ENCODE data around the gene PLCB3. TPM values are rescaled to one million over a fixed set of nuclear protein-coding genes. Genes with fewer than 3 reads are reported as not detected.

Gene PLCB3
- total and polyA plus RNA-seq, 4 experiments from 2014 or later = 0.71 to 11.9 (median 10.8) TPM; not detected in 1

DNA sequence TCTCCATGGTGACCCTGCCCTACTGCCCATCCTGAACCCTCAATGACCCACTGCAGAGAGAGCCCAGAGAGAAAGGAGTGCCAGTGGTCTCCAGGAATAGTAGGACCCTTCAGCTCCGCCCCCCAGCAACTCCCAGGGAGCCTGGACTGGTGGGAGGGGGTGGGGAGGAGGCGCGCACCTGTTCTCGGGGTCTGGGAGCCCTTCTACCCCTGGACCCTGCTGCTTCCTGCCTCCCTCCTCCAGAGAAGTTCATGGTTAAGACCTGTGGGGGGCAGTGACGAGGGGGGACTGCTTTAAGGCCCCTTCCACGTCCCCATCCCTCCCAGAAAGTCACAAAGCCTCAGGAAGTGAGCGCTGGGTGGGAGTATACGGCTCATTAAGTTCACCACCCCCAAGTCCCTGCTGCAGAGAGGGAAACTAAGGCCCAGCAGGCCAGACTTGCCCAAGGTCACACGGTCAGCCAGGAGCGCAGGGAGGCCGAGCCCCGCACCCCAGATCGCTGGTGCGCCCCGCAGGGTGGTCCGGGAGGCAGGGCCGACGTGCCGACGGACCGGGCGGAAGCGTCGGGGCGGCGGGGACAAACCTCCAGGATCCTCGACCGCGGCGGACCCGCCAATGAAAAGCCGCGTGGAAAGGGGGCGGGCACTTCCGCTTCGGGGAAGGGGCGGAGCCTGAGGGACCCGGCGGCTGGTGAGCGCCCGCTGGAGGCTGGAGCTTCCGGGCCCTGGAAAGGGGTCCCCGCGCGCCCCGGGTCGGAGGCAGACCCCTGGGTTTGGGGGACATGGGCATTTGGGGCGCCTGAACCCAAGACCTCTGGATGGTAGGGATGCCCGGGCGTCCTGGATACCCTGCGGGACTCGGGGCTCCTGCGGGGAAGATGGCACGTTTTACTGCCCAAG lies 25.5 kb upstream of the PLCB3 start, which contains the start of the genes NUDT22 and TRPT1:
NUDT22 (plus strand) TSS at position 667 of the 899 bp plus-strand sequence. CDS start 379 bp downstream, outside the sequence.
TRPT1 (minus strand) TSS at position 579 of the 899 bp plus-strand sequence; CDS start at position 253, 326 bp downstream.
- Mint-ChIP-seq H3K9me3 (no peaks in the 10 kb centered on the region), H3K4me3 (peak within 1 kb of the TSS; percentile 89 to 94 (median 92)), H3K36me3 (peaks cover 0 to 16% of the 10 kb centered on the region in 2 donors), H3K4me1 (peaks cover 13 to 50% (median 28%) of the 10 kb centered on the region in 4 donors), H3K27ac (peak within 1 kb of the TSS; percentile 88 to 97 (median 93)), H3K27me3 (no peaks in the 10 kb centered on the region)
- CTCF ChIA-PET (ENCODE audit: partially characterized antibody) = interaction anchor here (1.1 to 18.8 kb wide), 10 partner anchors 11 to 77 kb away, joined by 3 to 207 read pairs (median 4); partner anchors contain the start of genes CATSPERZ, ESRRA and FERMT3
- intact Hi-C loops (cut with micrococcal nuclease) = loop anchor here (1.0 kb wide), 4 partner anchors 8 to 40 kb away; partner anchors contain the start of genes FKBP2, STIP1 and VEGFB
- peaks cover 16% of the 10 kb centered on the region for H3K36me3 ChIP-seq (ENCODE audit: insufficient read depth, low read length)
- POLR2A ChIA-PET (ENCODE audit: partially characterized antibody) = interaction anchor here (0.7 to 38.9 kb wide), 17 partner anchors 14 to 387 kb away, joined by 3 to 937 read pairs (median 11); partner anchors contain the start of genes BAD, ESRRA, FERMT3 and FKBP2
- peaks cover 43% of the 10 kb centered on the region for H3K4me1 ChIP-seq (ENCODE audit: insufficient read depth, low read length)
- H3K9me3 ChIP-seq (ENCODE audit: control insufficient read depth in 1 of 2, low read length in 2 of 2) = no peaks in the 10 kb centered on the region
- peak; percentile 82 to 88 (median 85) for DNase-seq
- peak within 1 kb of the TSS; percentile 86 to 94 for H3K4me3 ChIP-seq (ENCODE audit: low read length in 2 of 2)
- no peaks in the 10 kb centered on the region for H3K27me3 ChIP-seq (ENCODE audit: insufficient read depth, low read length)
- peak within 1 kb of the TSS; percentile 77 for H3K27ac ChIP-seq (ENCODE audit: low read depth, low read length)

GRCh38 chr11:64226507-64227051 lies 24.8 kb upstream of the PLCB3 start:
- Histone ChIP-seq H3K4me3 (ENCODE audit: low read length in 2 of 2) (peak overlapping the region; percentile 42 to 94), H3K27me3 (ENCODE audit: insufficient read depth, low read length) (no peaks in the 10 kb centered on the region), H3K27ac (ENCODE audit: low read depth, low read length) (peak overlapping the region; percentile 77), H3K9me3 (ENCODE audit: control insufficient read depth in 1 of 2, low read length in 2 of 2) (no peaks in the 10 kb centered on the region), H3K36me3 (ENCODE audit: insufficient read depth, low read length) (peaks cover 10% of the 10 kb centered on the region), H3K4me1 (ENCODE audit: insufficient read depth, low read length) (peaks cover 48% of the 10 kb centered on the region)
- intact Hi-C loops (cut with micrococcal nuclease) = loop anchor here (1.0 kb wide), 4 partner anchors 8 to 40 kb away; partner anchors contain the start of genes FKBP2, STIP1 and VEGFB
- H3K4me1 Mint-ChIP-seq = peaks cover 15 to 56% (median 31%) of the 10 kb centered on the region in 4 donors
- peak overlapping the region; percentile 88 to 94 (median 92) for H3K4me3 Mint-ChIP-seq
- H3K36me3 Mint-ChIP-seq = peaks cover 0 to 12% of the 10 kb centered on the region in 2 donors
- ChIA-PET POLR2A (ENCODE audit: partially characterized antibody) (interaction anchor here (0.7 to 38.9 kb wide), 15 partner anchors 13 to 388 kb away, joined by 3 to 937 read pairs (median 13); partner anchors contain the start of genes BAD, ESRRA, FERMT3 and FKBP2), CTCF (ENCODE audit: partially characterized antibody) (interaction anchor here (1.0 to 18.8 kb wide), 10 partner anchors 11 to 76 kb away, joined by 3 to 207 read pairs (median 4); partner anchors contain the start of genes CATSPERZ, ESRRA and FERMT3)
- no peaks in the 10 kb centered on the region for H3K9me3 Mint-ChIP-seq
- no peaks in the 10 kb centered on the region for H3K27me3 Mint-ChIP-seq
- peak overlapping the region; percentile 86 to 93 (median 91) for H3K27ac Mint-ChIP-seq
- peak; percentile 45 to 68 (median 46) for DNase-seq

- DNase-seq = no peak
- Mint-ChIP-seq H3K36me3 (peaks cover 0 to 12% of the 10 kb centered on the region in 2 donors), H3K4me3 (peak overlapping the region; percentile 88 to 94 (median 92)), H3K27ac (peak overlapping the region; percentile 75 to 93 (median 88)), H3K9me3 (no peaks in the 10 kb centered on the region), H3K27me3 (no peaks in the 10 kb centered on the region), H3K4me1 (peaks cover 15 to 65% (median 38%) of the 10 kb centered on the region in 4 donors)
- peaks cover 10% of the 10 kb centered on the region for H3K36me3 ChIP-seq (ENCODE audit: insufficient read depth, low read length)
- intact Hi-C loops (cut with micrococcal nuclease) = no loop called here
- POLR2A ChIA-PET (ENCODE audit: partially characterized antibody) = interaction anchor here (1.9 to 38.9 kb wide), 8 partner anchors 12 to 90 kb away, joined by 13 to 937 read pairs (median 24); partner anchors contain the start of genes BAD, ESRRA, FERMT3 and FKBP2
- H3K4me1 ChIP-seq (ENCODE audit: insufficient read depth, low read length) = peaks cover 48% of the 10 kb centered on the region
- no peaks in the 10 kb centered on the region for H3K27me3 ChIP-seq (ENCODE audit: insufficient read depth, low read length)
- CTCF ChIA-PET (ENCODE audit: partially characterized antibody) = interaction anchor here (1.0 to 18.8 kb wide), 8 partner anchors 15 to 75 kb away, joined by 3 to 207 read pairs (median 4); partner anchors contain the start of genes CATSPERZ, ESRRA and FERMT3
- H3K9me3 ChIP-seq (ENCODE audit: control insufficient read depth in 1 of 2, low read length in 2 of 2) = no peaks in the 10 kb centered on the region
- H3K4me3 ChIP-seq (ENCODE audit: low read length in 2 of 2) = peak overlapping the region; percentile 42 to 94
- peak overlapping the region; percentile 77 for H3K27ac ChIP-seq (ENCODE audit: low read depth, low read length)
Measured at GRCh38 chr11:64227405-64227956, 23.8 kb upstream of the PLCB3 start.

DNA sequence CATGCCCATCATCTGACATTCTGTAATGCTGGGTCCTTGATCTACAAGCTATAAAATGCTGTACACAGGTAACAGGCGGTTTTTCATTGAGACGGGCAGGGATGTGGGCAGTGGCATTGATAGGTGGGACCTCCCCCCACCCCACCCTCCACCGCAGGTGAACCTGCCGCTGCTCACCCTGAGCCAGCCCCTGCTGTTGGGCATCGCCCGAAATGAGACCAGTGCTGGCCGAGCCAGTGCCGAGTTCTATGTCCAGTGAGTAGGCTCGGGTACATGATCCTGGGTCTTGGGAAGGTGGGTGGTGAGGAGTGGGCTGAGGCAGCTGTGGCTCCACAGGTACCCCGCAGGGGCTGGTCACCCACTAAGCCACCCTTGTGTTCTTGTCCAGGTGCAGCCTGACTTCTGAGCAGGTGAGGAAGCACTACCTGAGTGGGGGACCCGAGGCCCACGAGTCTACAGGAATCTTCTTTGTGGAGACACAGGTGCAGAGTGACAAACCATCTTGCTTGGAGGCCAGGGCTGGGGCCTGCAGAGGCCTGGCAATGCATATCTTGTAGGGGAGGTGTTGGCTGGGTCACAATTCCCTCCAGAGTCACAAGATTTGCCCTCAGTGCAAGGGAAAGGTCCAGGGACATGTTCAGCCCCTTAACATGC lies 22.1 kb upstream of the PLCB3 start:
- Mint-ChIP-seq H3K36me3 (peaks cover 0 to 5% of the 10 kb centered on the region in 2 donors), H3K4me1 (peaks cover 16 to 73% (median 47%) of the 10 kb centered on the region in 4 donors), H3K4me3 (peak overlapping the region; percentile 86 to 93 (median 88)), H3K27me3 (no peaks in the 10 kb centered on the region), H3K9me3 (no peaks in the 10 kb centered on the region), H3K27ac (peak overlapping the region; percentile 53 to 96 (median 87))
- POLR2A ChIA-PET (ENCODE audit: partially characterized antibody) = interaction anchor here (1.2 to 38.9 kb wide), 7 partner anchors 16 to 88 kb away, joined by 3 to 937 read pairs (median 7); partner anchors contain the start of genes FERMT3, FKBP2, PLCB3 and PPP1R14B
- Histone ChIP-seq H3K27me3 (ENCODE audit: insufficient read depth, low read length) (no peaks in the 10 kb centered on the region), H3K27ac (ENCODE audit: low read depth, low read length) (peak overlapping the region; percentile 77), H3K36me3 (ENCODE audit: insufficient read depth, low read length) (no peaks in the 10 kb centered on the region), H3K9me3 (ENCODE audit: control insufficient read depth in 1 of 2, low read length in 2 of 2) (no peaks in the 10 kb centered on the region), H3K4me3 (ENCODE audit: low read length in 2 of 2) (peak overlapping the region; percentile 52 to 86), H3K4me1 (ENCODE audit: insufficient read depth, low read length) (peaks cover 56% of the 10 kb centered on the region)
- DNase-seq = peak in 1 of 5 donors; percentile 19
- CTCF ChIA-PET (ENCODE audit: partially characterized antibody) = interaction anchor here (0.6 to 18.8 kb wide), 5 partner anchors 12 to 54 kb away, joined by 3 to 207 read pairs (median 3); partner anchors contain the start of genes FERMT3, FKBP2, PLCB3 and STIP1
- intact Hi-C loops (cut with micrococcal nuclease) = no loop called here

DNA sequence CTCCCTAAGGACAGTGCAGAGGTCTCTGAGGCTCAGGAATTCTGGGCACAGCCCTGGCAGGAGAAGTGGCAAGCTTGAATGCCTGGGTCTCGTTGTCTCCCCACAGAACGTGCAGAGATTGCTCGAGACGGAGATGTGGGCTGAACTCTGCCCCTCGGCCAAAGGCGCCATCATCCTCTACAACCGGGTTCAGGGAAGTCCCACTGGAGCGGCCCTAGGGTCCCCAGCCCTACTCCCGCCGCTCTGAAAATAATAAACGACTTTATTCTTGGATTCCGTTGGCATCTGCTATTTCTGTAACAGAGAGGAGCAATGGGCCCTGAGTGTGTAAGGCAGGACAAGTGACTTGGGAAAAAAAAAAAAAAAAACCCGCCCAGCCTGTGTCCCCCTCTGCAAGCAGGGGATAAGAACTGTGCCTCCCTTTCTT lies 21.6 kb upstream of the PLCB3 start:
- H3K4me1 ChIP-seq (ENCODE audit: insufficient read depth, low read length) = peaks cover 55% of the 10 kb centered on the region
- H3K4me3 ChIP-seq (ENCODE audit: low read length in 2 of 2) = peak overlapping the region; percentile 52 to 86
- H3K9me3 ChIP-seq (ENCODE audit: control insufficient read depth in 1 of 2, low read length in 2 of 2) = no peaks in the 10 kb centered on the region

More for the DNA sequence above, 21.6 kb upstream of the PLCB3 start:
- no peak for DNase-seq
- intact Hi-C loops (cut with micrococcal nuclease) = loop anchor here (1.0 kb wide), 4 partner anchors 12 to 75 kb away; partner anchors contain the start of genes FKBP2 and PLCB3
- Histone ChIP-seq H3K27me3 (ENCODE audit: insufficient read depth, low read length) (no peaks in the 10 kb centered on the region), H3K27ac (ENCODE audit: low read depth, low read length) (peak overlapping the region; percentile 77), H3K36me3 (ENCODE audit: insufficient read depth, low read length) (no peaks in the 10 kb centered on the region)
- Mint-ChIP-seq H3K27me3 (no peaks in the 10 kb centered on the region), H3K4me3 (peak overlapping the region; percentile 86 to 93 (median 88)), H3K9me3 (no peaks in the 10 kb centered on the region), H3K36me3 (peaks cover 0 to 5% of the 10 kb centered on the region in 2 donors), H3K27ac (peak overlapping the region; percentile 92 to 97 (median 94)), H3K4me1 (peaks cover 16 to 69% (median 46%) of the 10 kb centered on the region in 4 donors)
- ChIA-PET CTCF (ENCODE audit: partially characterized antibody) (interaction anchor here (0.6 to 18.8 kb wide), 5 partner anchors 11 to 53 kb away, joined by 3 to 207 read pairs (median 3); partner anchors contain the start of genes FERMT3, FKBP2, PLCB3 and STIP1), POLR2A (ENCODE audit: partially characterized antibody) (interaction anchor here (1.3 to 38.9 kb wide), 6 partner anchors 16 to 88 kb away, joined by 4 to 937 read pairs (median 8); partner anchors contain the start of genes FERMT3, FKBP2, PLCB3 and PPP1R14B)

All from CD4-positive, alpha-beta memory T cell (primary cell).